ENCODE data around the gene OPRM1.

DNA sequence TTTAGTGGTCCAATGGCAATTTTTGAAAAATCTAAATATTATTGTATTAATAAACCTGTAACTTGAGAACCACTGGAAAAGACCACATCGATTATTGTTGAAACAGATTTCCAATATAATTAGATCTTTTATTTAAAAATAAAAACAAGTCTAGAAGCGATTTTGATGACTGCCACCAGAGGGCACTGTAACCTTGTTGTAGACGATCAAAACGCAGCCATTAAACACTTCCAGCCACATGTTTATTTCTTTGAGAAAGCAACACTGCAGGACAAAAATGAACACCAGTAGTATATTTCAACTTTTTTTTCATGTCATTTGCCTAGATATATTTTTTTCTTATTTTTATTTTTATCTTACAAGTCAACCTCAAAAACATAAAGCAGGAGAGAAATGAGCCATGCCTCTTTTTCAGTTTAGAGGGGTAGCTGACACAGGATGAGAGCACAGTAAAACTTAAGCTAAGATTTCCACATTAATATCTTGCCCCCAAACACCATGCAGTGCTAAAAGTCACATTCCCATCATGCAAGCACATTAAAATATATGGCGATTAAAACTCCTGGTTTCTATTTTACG is 115.4 kb downstream of the OPRM1 start:
- TF ChIP-seq, protein P1, sequence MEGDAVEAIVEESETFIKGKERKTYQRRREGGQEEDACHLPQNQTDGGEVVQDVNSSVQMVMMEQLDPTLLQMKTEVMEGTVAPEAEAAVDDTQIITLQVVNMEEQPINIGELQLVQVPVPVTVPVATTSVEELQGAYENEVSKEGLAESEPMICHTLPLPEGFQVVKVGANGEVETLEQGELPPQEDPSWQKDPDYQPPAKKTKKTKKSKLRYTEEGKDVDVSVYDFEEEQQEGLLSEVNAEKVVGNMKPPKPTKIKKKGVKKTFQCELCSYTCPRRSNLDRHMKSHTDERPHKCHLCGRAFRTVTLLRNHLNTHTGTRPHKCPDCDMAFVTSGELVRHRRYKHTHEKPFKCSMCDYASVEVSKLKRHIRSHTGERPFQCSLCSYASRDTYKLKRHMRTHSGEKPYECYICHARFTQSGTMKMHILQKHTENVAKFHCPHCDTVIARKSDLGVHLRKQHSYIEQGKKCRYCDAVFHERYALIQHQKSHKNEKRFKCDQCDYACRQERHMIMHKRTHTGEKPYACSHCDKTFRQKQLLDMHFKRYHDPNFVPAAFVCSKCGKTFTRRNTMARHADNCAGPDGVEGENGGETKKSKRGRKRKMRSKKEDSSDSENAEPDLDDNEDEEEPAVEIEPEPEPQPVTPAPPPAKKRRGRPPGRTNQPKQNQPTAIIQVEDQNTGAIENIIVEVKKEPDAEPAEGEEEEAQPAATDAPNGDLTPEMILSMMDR (IDR thresholded peaks at IDR 0.05; ENCODE audit: control extremely low read depth in 1 of 3, insufficient read depth in 1 of 3, low read depth in 1 of 3, low read length in 3 of 3) = peak in 2 of 3 experiments; percentile 45 to 64; a peak in 3 of 4 replicates
- TF ChIP-seq, protein P2, sequence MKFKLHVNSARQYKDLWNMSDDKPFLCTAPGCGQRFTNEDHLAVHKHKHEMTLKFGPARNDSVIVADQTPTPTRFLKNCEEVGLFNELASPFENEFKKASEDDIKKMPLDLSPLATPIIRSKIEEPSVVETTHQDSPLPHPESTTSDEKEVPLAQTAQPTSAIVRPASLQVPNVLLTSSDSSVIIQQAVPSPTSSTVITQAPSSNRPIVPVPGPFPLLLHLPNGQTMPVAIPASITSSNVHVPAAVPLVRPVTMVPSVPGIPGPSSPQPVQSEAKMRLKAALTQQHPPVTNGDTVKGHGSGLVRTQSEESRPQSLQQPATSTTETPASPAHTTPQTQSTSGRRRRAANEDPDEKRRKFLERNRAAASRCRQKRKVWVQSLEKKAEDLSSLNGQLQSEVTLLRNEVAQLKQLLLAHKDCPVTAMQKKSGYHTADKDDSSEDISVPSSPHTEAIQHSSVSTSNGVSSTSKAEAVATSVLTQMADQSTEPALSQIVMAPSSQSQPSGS (IDR thresholded peaks at IDR 0.05; ENCODE audit: low read length) = no peak
- TF ChIP-seq TBP (IDR thresholded peaks at IDR 0.05; ENCODE audit: low read depth, low read length) (no peak), SRF (IDR thresholded peaks at IDR 0.05; ENCODE audit: low read depth, low read length) (no peak)

All from H1 (cell line).